GM23248 (cell line): Measurements from ENCODE around the gene SERPINB8.

ENCODE experiments used
- EZH2 ChIP-seq: fragments of 200-600 bp; sonication (generic); IDR thresholded peaks from 2 replicates; pipeline ENCODE4 v1.6.1; 2018; ENCODE audit warnings: antibody characterized with exemption, mild to moderate bottlenecking; ENCODE audit not compliant: insufficient read depth, poor library complexity, severe bottlenecking
- EZH2phosphoT487 ChIP-seq: fragments of 200-600 bp; sonication (generic); IDR thresholded peaks from 2 replicates; pipeline ENCODE4 v1.6.1; 2018; ENCODE audit warnings: antibody characterized with exemption, moderate library complexity, mild to moderate bottlenecking, low read depth; ENCODE audit not compliant: insufficient read depth

DNA sequence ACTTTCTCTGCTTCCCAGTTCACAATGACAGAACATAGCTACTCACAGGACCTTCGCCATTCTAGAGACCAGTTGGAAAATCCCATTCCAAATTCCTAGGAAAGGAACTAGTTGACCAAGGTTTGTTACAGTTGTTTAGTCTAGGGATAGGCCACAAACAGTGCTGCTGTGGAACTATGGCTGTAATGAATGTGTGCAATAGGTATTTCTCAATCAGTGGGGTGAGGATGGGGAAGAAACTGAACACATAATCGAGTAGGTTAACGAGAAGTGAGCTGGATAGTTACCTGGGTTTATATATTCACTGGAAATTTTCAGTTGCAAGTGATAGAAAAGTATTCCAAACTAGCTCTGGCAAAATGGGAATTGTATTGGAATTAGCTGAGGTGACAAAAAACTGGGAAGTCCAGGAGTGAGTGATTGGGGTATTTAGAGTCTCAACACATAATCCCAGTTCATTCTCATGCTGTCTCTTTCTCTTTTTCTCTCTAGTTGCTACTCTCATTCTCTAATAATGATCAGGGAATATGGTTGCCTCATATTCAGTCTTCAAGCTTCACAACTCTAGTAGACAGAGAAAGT is 39.0 kb upstream of the SERPINB8 start:
- TF ChIP-seq EZH2phosphoT487 (no peak), EZH2 (no peak)
